RWPE2 (cell line): ENCODE results near the gene CCDC28B.

ENCODE experiments used
- ATAC-seq: fragments of 200-7000 bp; cut with Tn5 transposase; 3 replicates; pipeline ENCODE4 v1.9.1; 2021; ENCODE audit warnings: low read depth
- DNase-seq: peaks from one replicate; pipeline ENCODE4 v3.0.0-alpha.2; 2020; ENCODE audit warnings: low spot score
- H3K27ac ChIP-seq: fragments of 450-650 bp; 2 replicates; pipeline ENCODE4 v1.5.1; 2017; ENCODE audit warnings: mild to moderate bottlenecking; ENCODE audit not compliant: poor library complexity, severe bottlenecking
- H3K27me3 ChIP-seq: fragments of 250-450 bp; sonication (Bioruptor Pico); 2 replicates; pipeline ENCODE4 v1.5.1; 2021; ENCODE audit warnings: mild to moderate bottlenecking, moderate library complexity; ENCODE audit not compliant: insufficient read depth, poor library complexity, severe bottlenecking
- H3K36me3 ChIP-seq: fragments of 250-450 bp; sonication (Bioruptor Pico); 2 replicates; pipeline ENCODE4 v1.5.1; 2020; ENCODE audit warnings: low read depth, mild to moderate bottlenecking, moderate library complexity
- H3K4me1 ChIP-seq: fragments of 250-450 bp; sonication (Bioruptor Pico); 2 replicates; pipeline ENCODE4 v1.5.1; 2021; ENCODE audit warnings: mild to moderate bottlenecking, moderate library complexity; ENCODE audit not compliant: insufficient read depth, poor library complexity, severe bottlenecking
- H3K4me3 ChIP-seq: fragments of 250-450 bp; sonication (Bioruptor Pico); 2 replicates; pipeline ENCODE4 v1.5.1; 2021; ENCODE audit warnings: mild to moderate bottlenecking, moderate library complexity; ENCODE audit not compliant: severe bottlenecking
- H3K9me3 ChIP-seq: fragments of 250-450 bp; sonication (Bioruptor Pico); 2 replicates; pipeline ENCODE4 v1.5.1; 2021; ENCODE audit warnings: mild to moderate bottlenecking, moderate library complexity; ENCODE audit not compliant: severe bottlenecking
- CTCF ChIP-seq: fragments of 450-650 bp; IDR thresholded peaks from one replicate; pipeline ENCODE4 v1.5.1; 2017; ENCODE audit warnings: mild to moderate bottlenecking, moderate library complexity; ENCODE audit not compliant: poor library complexity, severe bottlenecking

The CCDC28B gene

GRCh38 chr1:32208891-32209328, 8.5 kb downstream of the CCDC28B start, which contains the start of gene DCDC2B:
DCDC2B (plus strand) TSS chr1:32209089; CDS start chr1:32209094, 5 bp downstream.
- H3K27ac ChIP-seq: no peak within 1 kb of the TSS
- no peak for TF ChIP-seq CTCF
- no peak within 1 kb of the TSS for H3K4me3 ChIP-seq
- no peak for DNase-seq
- H3K9me3 ChIP-seq: no peaks in the 10 kb centered on the region
- peak; percentile 32; the same call in 2 of the 3 replicates for ATAC-seq
- H3K36me3 ChIP-seq: peaks cover 23% of the 10 kb centered on the region
- H3K27me3 ChIP-seq: no peaks in the 10 kb centered on the region
- no peaks in the 10 kb centered on the region for H3K4me1 ChIP-seq

- H3K4me3 ChIP-seq: no peak overlapping the region
- no peaks in the 10 kb centered on the region for H3K27me3 ChIP-seq
- DNase-seq (no peak), ATAC-seq (peak; percentile 78)
- no peaks in the 10 kb centered on the region for H3K9me3 ChIP-seq
- H3K4me1 ChIP-seq: peaks cover 10% of the 10 kb centered on the region
- H3K27ac ChIP-seq: peak overlapping the region; percentile 89
- peak; percentile 81 for TF ChIP-seq CTCF
- H3K36me3 ChIP-seq: peaks cover 52% of the 10 kb centered on the region
Observed at GRCh38 chr1:32215629-32216480, 15.5 kb downstream of the CCDC28B start.

- H3K9me3 ChIP-seq: no peaks in the 10 kb centered on the region
- no peak overlapping the region for H3K4me3 ChIP-seq
- peak overlapping the region; percentile 89 for H3K27ac ChIP-seq
- DNase-seq: no peak
- no peak for ATAC-seq
- H3K4me1 ChIP-seq: peaks cover 10% of the 10 kb centered on the region
- peaks cover 52% of the 10 kb centered on the region for H3K36me3 ChIP-seq
- no peak for TF ChIP-seq CTCF
- H3K27me3 ChIP-seq: no peaks in the 10 kb centered on the region
Observed at GRCh38 chr1:32216566-32216965, 16.2 kb downstream of the CCDC28B start.

- no peaks in the 10 kb centered on the region for H3K9me3 ChIP-seq
- no peak for TF ChIP-seq CTCF
- peaks cover 54% of the 10 kb centered on the region for H3K36me3 ChIP-seq
Observed at GRCh38 chr1:32219022-32219421, 18.6 kb downstream of the CCDC28B start.

More at GRCh38 chr1:32219022-32219421, 18.6 kb downstream of the CCDC28B start:
- no peaks in the 10 kb centered on the region for H3K27me3 ChIP-seq
- ATAC-seq (no peak), DNase-seq (no peak)
- H3K4me1 ChIP-seq: peaks cover 13% of the 10 kb centered on the region
- H3K27ac ChIP-seq: no peak overlapping the region
- H3K4me3 ChIP-seq: no peak overlapping the region
